Neural progenitor cell (in vitro differentiated cells): ENCODE measurements around the gene STAM2. TPM values are rescaled to one million over a fixed set of nuclear protein-coding genes. Genes with fewer than 3 reads are reported as not detected.

ENCODE experiments used
- DNase-seq: peaks from one replicate; pipeline ENCODE4 v3.0.0-alpha.2; 2016; ENCODE audit warnings: low spot score
- H2AFZ ChIP-seq: fragments of 200-600 bp; sonication (generic); replicated peaks from 2 replicates; pipeline ENCODE4 v1.6.1; 2016; ENCODE audit warnings: antibody characterized with exemption
- H3F3A ChIP-seq: fragments of 200-600 bp; sonication (generic); 2 replicates; pipeline ENCODE4 v1.6.1; 2016; ENCODE audit warnings: antibody characterized with exemption, low read depth
- H3K27ac ChIP-seq: fragments of 200-600 bp; sonication (generic); 2 replicates; pipeline ENCODE4 v1.5.1; 2016; ENCODE audit warnings: mild to moderate bottlenecking
- H3K27me3 ChIP-seq: fragments of 200-600 bp; sonication (generic); 2 replicates; pipeline ENCODE4 v1.6.1; 2016; ENCODE audit warnings: mild to moderate bottlenecking, moderate library complexity
- H3K36me3 ChIP-seq: fragments of 200-600 bp; sonication (generic); 2 replicates; pipeline ENCODE4 v1.5.1; 2016
- H3K4me1 ChIP-seq: fragments of 200-600 bp; sonication (generic); 2 replicates; pipeline ENCODE4 v1.6.1; 2016; ENCODE audit warnings: mixed run types
- H3K4me2 ChIP-seq: fragments of 200-600 bp; sonication (generic); 2 replicates; pipeline ENCODE4 v1.6.1; 2016
- H3K4me3 ChIP-seq: fragments of 200-600 bp; sonication (generic); 2 replicates; pipeline ENCODE4 v1.5.1; 2016
- H3K79me2 ChIP-seq: fragments of 200-600 bp; sonication (generic); 2 replicates; pipeline ENCODE4 v1.6.1; 2016; ENCODE audit warnings: low read depth
- H3K9ac ChIP-seq: fragments of 200-600 bp; sonication (generic); 2 replicates; pipeline ENCODE4 v1.6.1; 2016
- H3K9me3 ChIP-seq: fragments of 200-600 bp; sonication (generic); 2 replicates; pipeline ENCODE4 v1.5.1; 2016; ENCODE audit warnings: low read depth
- H4K20me1 ChIP-seq: fragments of 200-600 bp; sonication (generic); 2 replicates; pipeline ENCODE4 v1.6.1; 2016; ENCODE audit warnings: low read depth
- H3K27ac Mint-ChIP-seq: 3 replicates; pipeline ENCODE4 v1.8.0; 2021; ENCODE audit warnings: mixed read lengths
- H3K27me3 Mint-ChIP-seq: 2 replicates; pipeline ENCODE4 v1.8.0; 2022; ENCODE audit warnings: low read depth, mild to moderate bottlenecking, inconsistent platforms, moderate library complexity, mixed read lengths; ENCODE audit not compliant: insufficient read depth
- H3K36me3 Mint-ChIP-seq: 3 replicates; pipeline ENCODE4 v1.8.0; 2021; ENCODE audit warnings: mixed read lengths
- H3K4me1 Mint-ChIP-seq: 3 replicates; pipeline ENCODE4 v1.8.0; 2021; ENCODE audit warnings: mixed read lengths
- H3K4me3 Mint-ChIP-seq: 3 replicates; pipeline ENCODE4 v1.8.0; 2021; ENCODE audit warnings: mild to moderate bottlenecking, moderate library complexity, mixed read lengths
- H3K9me3 Mint-ChIP-seq: 3 replicates; pipeline ENCODE4 v1.8.0; 2020; ENCODE audit warnings: mixed read lengths
- CTCF ChIP-seq: fragments of 200-600 bp; sonication (generic); IDR thresholded peaks from 2 replicates; pipeline ENCODE4 v1.5.1; 2017; ENCODE audit warnings: antibody characterized with exemption, mild to moderate bottlenecking
- EZH2 ChIP-seq: fragments of 200-600 bp; sonication (generic); IDR thresholded peaks from 2 replicates; pipeline ENCODE4 v1.6.1; 2017; ENCODE audit warnings: antibody characterized with exemption, mild to moderate bottlenecking, moderate library complexity
- EZH2phosphoT487 ChIP-seq: fragments of 200-600 bp; sonication (generic); IDR thresholded peaks from 2 replicates; pipeline ENCODE4 v1.6.1; 2017; ENCODE audit warnings: antibody characterized with exemption
- total RNA-seq: library from RNA; depleted of rRNA; stranded (reverse); fragments of >200 nt; gene quantifications from 2 replicates; pipeline ENCODE4 v1.2.3, GENCODE V29; 2015; ENCODE audit warnings: low replicate concordance

The STAM2 gene
- 11.4 and 16.8 TPM in 2 replicates for total RNA-seq

GRCh38 chr2:152175368-152176112 lies at the start of gene STAM2:
Gene STAM2, minus strand, starts transcription at chr2:152175763. Its CDS starts 121 bp downstream, at chr2:152175642.
- H3K27me3 ChIP-seq = no peaks in the 10 kb centered on the region
- H2AFZ ChIP-seq = peak within 1 kb of the TSS; percentile 91
- H3K4me1 ChIP-seq = peaks cover 9% of the 10 kb centered on the region
- H4K20me1 ChIP-seq = no peaks in the 10 kb centered on the region
- Mint-ChIP-seq H3K4me3 (peak within 1 kb of the TSS; percentile 97), H3K9me3 (no peaks in the 10 kb centered on the region), H3K4me1 (peaks cover 7% of the 10 kb centered on the region), H3K27me3 (no peaks in the 10 kb centered on the region), H3K36me3 (peaks cover 2% of the 10 kb centered on the region), H3K27ac (peak within 1 kb of the TSS; percentile 100)
- H3F3A ChIP-seq = peaks cover 13% of the 10 kb centered on the region
- H3K79me2 ChIP-seq = peaks cover 27% of the 10 kb centered on the region
- H3K9ac ChIP-seq = peak within 1 kb of the TSS; percentile 89
- H3K27ac ChIP-seq = peak within 1 kb of the TSS; percentile 96
- H3K36me3 ChIP-seq = no peaks in the 10 kb centered on the region
- peak within 1 kb of the TSS; percentile 75 for H3K4me3 ChIP-seq
- H3K9me3 ChIP-seq = no peaks in the 10 kb centered on the region
- H3K4me2 ChIP-seq = peak within 1 kb of the TSS; percentile 86
- peak; percentile 93 for DNase-seq
- TF ChIP-seq EZH2 (peak; percentile 50), EZH2phosphoT487 (no peak), CTCF (peak; percentile 90)

- peaks cover 24% of the 10 kb centered on the region for H3K4me1 ChIP-seq
- H3K27me3 Mint-ChIP-seq = peaks cover 2% of the 10 kb centered on the region
- H3F3A ChIP-seq = no peaks in the 10 kb centered on the region
- H3K36me3 ChIP-seq = no peaks in the 10 kb centered on the region
- no peaks in the 10 kb centered on the region for H3K9me3 ChIP-seq
- no peak overlapping the region for H3K27ac Mint-ChIP-seq
- no peak for TF ChIP-seq EZH2
- H3K9ac ChIP-seq = no peak overlapping the region
- no peaks in the 10 kb centered on the region for H3K36me3 Mint-ChIP-seq
- peaks cover 24% of the 10 kb centered on the region for H3K4me1 Mint-ChIP-seq
- DNase-seq = no peak
- no peak overlapping the region for H3K4me2 ChIP-seq
- no peak overlapping the region for H3K4me3 ChIP-seq
- H3K27ac ChIP-seq = no peak overlapping the region
- H4K20me1 ChIP-seq = no peaks in the 10 kb centered on the region
- H3K4me3 Mint-ChIP-seq = no peak overlapping the region
- no peaks in the 10 kb centered on the region for H3K27me3 ChIP-seq
- H3K9me3 Mint-ChIP-seq = no peaks in the 10 kb centered on the region
- no peaks in the 10 kb centered on the region for H3K79me2 ChIP-seq
- peak overlapping the region; percentile 93 for H2AFZ ChIP-seq
Measured at GRCh38 chr2:152223977-152224376, 48.4 kb upstream of the STAM2 start.

- Histone ChIP-seq H4K20me1 (no peaks in the 10 kb centered on the region), H3K27ac (no peak overlapping the region), H3K27me3 (no peaks in the 10 kb centered on the region), H3F3A (no peaks in the 10 kb centered on the region), H2AFZ (no peak overlapping the region), H3K4me3 (no peak overlapping the region), H3K9ac (no peak overlapping the region), H3K79me2 (no peaks in the 10 kb centered on the region), H3K4me1 (peaks cover 19% of the 10 kb centered on the region), H3K36me3 (no peaks in the 10 kb centered on the region), H3K4me2 (peak overlapping the region; percentile 33), H3K9me3 (no peaks in the 10 kb centered on the region)
- peak; percentile 16 for DNase-seq
- Mint-ChIP-seq H3K4me1 (peaks cover 24% of the 10 kb centered on the region), H3K36me3 (no peaks in the 10 kb centered on the region), H3K27ac (no peak overlapping the region), H3K9me3 (no peaks in the 10 kb centered on the region), H3K27me3 (peaks cover 2% of the 10 kb centered on the region), H3K4me3 (no peak overlapping the region)
- TF ChIP-seq EZH2phosphoT487 (no peak), EZH2 (no peak), CTCF (no peak)
Measured at GRCh38 chr2:152222975-152223637, 47.5 kb upstream of the STAM2 start.
